ENCODE data around the gene NDUFA6.

NDUFA6 gene

DNA sequence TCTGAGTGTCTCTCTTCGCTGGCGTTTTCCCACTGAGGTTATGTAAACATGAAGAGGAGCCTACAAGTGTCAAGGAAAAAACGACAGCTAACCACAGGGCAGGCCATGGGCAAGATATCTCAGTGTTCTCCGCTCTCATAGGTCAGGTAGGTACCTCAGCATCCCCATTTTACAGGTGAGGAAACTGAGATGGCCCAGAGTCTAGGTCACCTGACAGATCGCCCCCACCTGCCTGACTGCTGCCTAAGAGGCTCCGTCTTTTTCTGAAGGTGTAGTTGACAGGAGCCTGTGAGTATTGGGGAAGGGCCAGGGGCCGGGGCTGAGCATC lies 847 bp upstream of the NDUFA6 start:
- Histone ChIP-seq H3K9me3 (ENCODE audit: control insufficient read depth, low read length) (no peaks in the 10 kb centered on the region), H2BK120ac (ENCODE audit: low read depth, low read length) (no peak overlapping the region), H3K4ac (ENCODE audit: low read depth in 1 of 2, low read length in 2 of 2) (no peak overlapping the region), H3K4me1 (ENCODE audit: control insufficient read depth, insufficient read depth, low read depth, low read length) (peaks cover 6% of the 10 kb centered on the region), H3K4me2 (ENCODE audit: low read length, poor library complexity, severe bottlenecking) (peak overlapping the region; percentile 68), H3K23ac (ENCODE audit: low read length in 2 of 2) (no peak overlapping the region), H2AK5ac (ENCODE audit: low read length, severe bottlenecking) (no peak overlapping the region), H3K18ac (ENCODE audit: low read depth in 1 of 2, low read length in 2 of 2) (peak overlapping the region in 1 of 2 experiments; percentile 79), H2BK15ac (ENCODE audit: low read depth, poor library complexity, severe bottlenecking) (no peak overlapping the region), H2AFZ (ENCODE audit: low read depth, low read length) (peak overlapping the region; percentile 33), H3K79me1 (replicated peaks; ENCODE audit: low read length, poor library complexity, severe bottlenecking) (peaks cover 7% of the 10 kb centered on the region), H2BK12ac (ENCODE audit: low read length in 2 of 2) (peak overlapping the region in 1 of 2 experiments; percentile 26), H3K27me3 (ENCODE audit: control insufficient read depth in 1 of 2, insufficient read depth in 1 of 2, low read length in 2 of 2) (no peaks in the 10 kb centered on the region), H3K14ac (ENCODE audit: low read length in 2 of 2) (no peak overlapping the region), H3K9ac (ENCODE audit: low read length) (peak overlapping the region; percentile 89), H3K27ac (ENCODE audit: low read length, poor library complexity, severe bottlenecking) (peak overlapping the region; percentile 60), H4K8ac (ENCODE audit: low read length) (peak overlapping the region; percentile 40), H4K91ac (ENCODE audit: low read length) (no peak overlapping the region), H3K36me3 (ENCODE audit: control insufficient read depth in 1 of 2, insufficient read depth in 2 of 2, low read depth in 1 of 2, low read length in 2 of 2) (peaks cover 0 to 12% of the 10 kb centered on the region in 2 experiments), H2BK5ac (ENCODE audit: low read depth, low read length, poor library complexity, severe bottlenecking) (no peak overlapping the region), H3K4me3 (ENCODE audit: insufficient read depth in 1 of 2, low read depth in 1 of 2, low read length in 2 of 2) (peak overlapping the region; percentile 57 to 98)
- DNase-seq = no peak
- 29% methylated on average over 5 of the region's 7 CpGs for WGBS

- Histone ChIP-seq H3K9me3 (ENCODE audit: control insufficient read depth, low read length) (no peaks in the 10 kb centered on the region), H3K27me3 (ENCODE audit: control insufficient read depth in 1 of 2, insufficient read depth in 1 of 2, low read length in 2 of 2) (no peaks in the 10 kb centered on the region), H3K4ac (ENCODE audit: low read depth in 1 of 2, low read length in 2 of 2) (no peak overlapping the region), H2BK15ac (ENCODE audit: low read depth, poor library complexity, severe bottlenecking) (no peak overlapping the region), H3K4me1 (ENCODE audit: control insufficient read depth, insufficient read depth, low read depth, low read length) (peaks cover 4% of the 10 kb centered on the region), H3K18ac (ENCODE audit: low read depth in 1 of 2, low read length in 2 of 2) (no peak overlapping the region), H2BK12ac (ENCODE audit: low read length in 2 of 2) (no peak overlapping the region), H2BK5ac (ENCODE audit: low read depth, low read length, poor library complexity, severe bottlenecking) (no peak overlapping the region), H4K8ac (ENCODE audit: low read length) (no peak overlapping the region), H2AK5ac (ENCODE audit: low read length, severe bottlenecking) (no peak overlapping the region), H2BK120ac (ENCODE audit: low read depth, low read length) (no peak overlapping the region), H3K14ac (ENCODE audit: low read length in 2 of 2) (no peak overlapping the region), H3K36me3 (ENCODE audit: control insufficient read depth in 1 of 2, insufficient read depth in 2 of 2, low read depth in 1 of 2, low read length in 2 of 2) (peaks cover 16 to 56% of the 10 kb centered on the region in 2 experiments), H3K9ac (ENCODE audit: low read length) (no peak overlapping the region), H2AFZ (ENCODE audit: low read depth, low read length) (no peak overlapping the region), H3K4me3 (ENCODE audit: insufficient read depth in 1 of 2, low read depth in 1 of 2, low read length in 2 of 2) (no peak overlapping the region), H3K4me2 (ENCODE audit: low read length, poor library complexity, severe bottlenecking) (no peak overlapping the region), H3K27ac (ENCODE audit: low read length, poor library complexity, severe bottlenecking) (no peak overlapping the region), H3K23ac (ENCODE audit: low read length in 2 of 2) (no peak overlapping the region), H4K91ac (ENCODE audit: low read length) (no peak overlapping the region), H3K79me1 (replicated peaks; ENCODE audit: low read length, poor library complexity, severe bottlenecking) (peaks cover 34% of the 10 kb centered on the region)
- WGBS = 96% methylated on average over 6 of the region's 6 CpGs
- DNase-seq = no peak
Measured at GRCh38 chr22:42086051-42086450, 4.5 kb downstream of the NDUFA6 start.

DNA sequence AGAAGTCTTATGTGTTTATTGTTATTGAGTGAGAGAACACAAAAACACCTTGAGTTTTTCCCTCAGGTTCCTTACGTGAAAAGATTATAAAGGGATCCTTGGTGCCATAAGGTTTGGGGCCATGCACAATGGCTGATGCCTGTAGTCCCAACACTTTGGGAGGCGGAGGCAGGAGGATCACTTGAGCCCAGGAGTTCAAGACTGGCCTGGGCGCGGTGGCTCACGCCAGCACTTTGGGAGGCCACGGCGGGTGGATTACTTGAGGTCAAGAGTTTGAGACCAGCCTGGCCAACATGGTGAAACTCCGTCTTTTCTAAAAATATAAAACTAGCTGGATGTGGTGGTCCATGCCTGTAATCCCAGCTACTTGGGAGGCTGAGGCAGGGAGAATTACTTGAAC lies 5.7 kb downstream of the NDUFA6 start:
- Histone ChIP-seq H3K4me3 (ENCODE audit: insufficient read depth in 1 of 2, low read depth in 1 of 2, low read length in 2 of 2) (no peak overlapping the region), H3K9ac (ENCODE audit: low read length) (no peak overlapping the region), H3K14ac (ENCODE audit: low read length in 2 of 2) (no peak overlapping the region), H3K23ac (ENCODE audit: low read length in 2 of 2) (no peak overlapping the region), H3K27me3 (ENCODE audit: control insufficient read depth in 1 of 2, insufficient read depth in 1 of 2, low read length in 2 of 2) (no peaks in the 10 kb centered on the region), H3K4me1 (ENCODE audit: control insufficient read depth, insufficient read depth, low read depth, low read length) (peaks cover 4% of the 10 kb centered on the region), H3K4ac (ENCODE audit: low read depth in 1 of 2, low read length in 2 of 2) (no peak overlapping the region), H3K36me3 (ENCODE audit: control insufficient read depth in 1 of 2, insufficient read depth in 2 of 2, low read depth in 1 of 2, low read length in 2 of 2) (peaks cover 16 to 56% of the 10 kb centered on the region in 2 experiments), H4K91ac (ENCODE audit: low read length) (no peak overlapping the region), H3K4me2 (ENCODE audit: low read length, poor library complexity, severe bottlenecking) (no peak overlapping the region), H3K9me3 (ENCODE audit: control insufficient read depth, low read length) (no peaks in the 10 kb centered on the region), H2BK12ac (ENCODE audit: low read length in 2 of 2) (no peak overlapping the region), H3K79me1 (replicated peaks; ENCODE audit: low read length, poor library complexity, severe bottlenecking) (peaks cover 36% of the 10 kb centered on the region), H2AFZ (ENCODE audit: low read depth, low read length) (no peak overlapping the region), H2BK5ac (ENCODE audit: low read depth, low read length, poor library complexity, severe bottlenecking) (no peak overlapping the region), H3K18ac (ENCODE audit: low read depth in 1 of 2, low read length in 2 of 2) (no peak overlapping the region), H2AK5ac (ENCODE audit: low read length, severe bottlenecking) (no peak overlapping the region), H3K27ac (ENCODE audit: low read length, poor library complexity, severe bottlenecking) (no peak overlapping the region), H2BK120ac (ENCODE audit: low read depth, low read length) (no peak overlapping the region), H4K8ac (ENCODE audit: low read length) (no peak overlapping the region), H2BK15ac (ENCODE audit: low read depth, poor library complexity, severe bottlenecking) (no peak overlapping the region)
- WGBS = 98% methylated on average over 8 of the region's 8 CpGs
- no peak for DNase-seq

DNA sequence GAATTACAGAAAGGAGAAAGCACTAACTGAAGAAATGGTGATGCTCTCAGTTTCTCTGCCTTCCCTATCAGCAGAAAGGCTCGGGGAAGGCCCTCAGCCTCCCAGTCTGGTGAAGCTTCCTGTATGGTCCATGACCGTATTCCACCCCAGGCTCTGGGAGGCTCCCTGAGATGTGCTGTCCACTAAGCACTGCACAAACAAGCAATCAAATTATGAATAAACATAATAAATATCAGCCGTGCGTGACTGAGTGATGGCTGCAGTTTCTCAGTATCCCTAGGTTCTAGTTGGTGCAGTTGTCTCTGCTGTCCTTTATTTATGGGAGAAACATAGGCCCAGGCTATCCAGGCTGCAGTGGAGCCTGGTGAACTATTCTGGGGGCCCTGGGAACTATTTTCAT lies 7.5 kb downstream of the NDUFA6 start:
- Histone ChIP-seq H3K4me1 (ENCODE audit: control insufficient read depth, insufficient read depth, low read depth, low read length) (peaks cover 4% of the 10 kb centered on the region), H3K36me3 (ENCODE audit: control insufficient read depth in 1 of 2, insufficient read depth in 2 of 2, low read depth in 1 of 2, low read length in 2 of 2) (peaks cover 16 to 55% of the 10 kb centered on the region in 2 experiments), H3K4ac (ENCODE audit: low read depth in 1 of 2, low read length in 2 of 2) (no peak overlapping the region), H3K18ac (ENCODE audit: low read depth in 1 of 2, low read length in 2 of 2) (no peak overlapping the region), H3K27ac (ENCODE audit: low read length, poor library complexity, severe bottlenecking) (no peak overlapping the region), H4K8ac (ENCODE audit: low read length) (no peak overlapping the region), H3K4me2 (ENCODE audit: low read length, poor library complexity, severe bottlenecking) (no peak overlapping the region), H3K23ac (ENCODE audit: low read length in 2 of 2) (no peak overlapping the region), H2BK5ac (ENCODE audit: low read depth, low read length, poor library complexity, severe bottlenecking) (no peak overlapping the region), H2AK5ac (ENCODE audit: low read length, severe bottlenecking) (no peak overlapping the region), H3K14ac (ENCODE audit: low read length in 2 of 2) (no peak overlapping the region), H2AFZ (ENCODE audit: low read depth, low read length) (no peak overlapping the region), H3K4me3 (ENCODE audit: insufficient read depth in 1 of 2, low read depth in 1 of 2, low read length in 2 of 2) (no peak overlapping the region), H3K9me3 (ENCODE audit: control insufficient read depth, low read length) (no peaks in the 10 kb centered on the region), H2BK12ac (ENCODE audit: low read length in 2 of 2) (no peak overlapping the region), H2BK120ac (ENCODE audit: low read depth, low read length) (no peak overlapping the region), H4K91ac (ENCODE audit: low read length) (no peak overlapping the region), H2BK15ac (ENCODE audit: low read depth, poor library complexity, severe bottlenecking) (no peak overlapping the region), H3K27me3 (ENCODE audit: control insufficient read depth in 1 of 2, insufficient read depth in 1 of 2, low read length in 2 of 2) (no peaks in the 10 kb centered on the region), H3K79me1 (replicated peaks; ENCODE audit: low read length, poor library complexity, severe bottlenecking) (peaks cover 32% of the 10 kb centered on the region), H3K9ac (ENCODE audit: low read length) (no peak overlapping the region)
- WGBS = 93% methylated on average over 4 of the region's 4 CpGs
- no peak for DNase-seq

Measured in mesenchymal stem cell (in vitro differentiated cells and primary cell).